ENCODE data around the gene C22orf31.
A peak's percentile ranks its signal among the peaks of the same experiment; 100 is the strongest.
"Not testable (repeated sequence)": the region's sequence is repeated elsewhere in the genome, so short reads cannot be mapped to it uniquely, and the experiment has no call there.

The C22orf31 gene

GRCh38 chr22:29043906-29044575, 17.6 kb downstream of the C22orf31 start:
- no peak overlapping the region for H3K27ac ChIP-seq
- TF ChIP-seq ZFX (IDR thresholded peaks at IDR 0.05; ENCODE audit: borderline replicate concordance), result no peak
- TF ChIP-seq, protein P1, sequence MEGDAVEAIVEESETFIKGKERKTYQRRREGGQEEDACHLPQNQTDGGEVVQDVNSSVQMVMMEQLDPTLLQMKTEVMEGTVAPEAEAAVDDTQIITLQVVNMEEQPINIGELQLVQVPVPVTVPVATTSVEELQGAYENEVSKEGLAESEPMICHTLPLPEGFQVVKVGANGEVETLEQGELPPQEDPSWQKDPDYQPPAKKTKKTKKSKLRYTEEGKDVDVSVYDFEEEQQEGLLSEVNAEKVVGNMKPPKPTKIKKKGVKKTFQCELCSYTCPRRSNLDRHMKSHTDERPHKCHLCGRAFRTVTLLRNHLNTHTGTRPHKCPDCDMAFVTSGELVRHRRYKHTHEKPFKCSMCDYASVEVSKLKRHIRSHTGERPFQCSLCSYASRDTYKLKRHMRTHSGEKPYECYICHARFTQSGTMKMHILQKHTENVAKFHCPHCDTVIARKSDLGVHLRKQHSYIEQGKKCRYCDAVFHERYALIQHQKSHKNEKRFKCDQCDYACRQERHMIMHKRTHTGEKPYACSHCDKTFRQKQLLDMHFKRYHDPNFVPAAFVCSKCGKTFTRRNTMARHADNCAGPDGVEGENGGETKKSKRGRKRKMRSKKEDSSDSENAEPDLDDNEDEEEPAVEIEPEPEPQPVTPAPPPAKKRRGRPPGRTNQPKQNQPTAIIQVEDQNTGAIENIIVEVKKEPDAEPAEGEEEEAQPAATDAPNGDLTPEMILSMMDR (IDR thresholded peaks at IDR 0.05), result no peak

DNA sequence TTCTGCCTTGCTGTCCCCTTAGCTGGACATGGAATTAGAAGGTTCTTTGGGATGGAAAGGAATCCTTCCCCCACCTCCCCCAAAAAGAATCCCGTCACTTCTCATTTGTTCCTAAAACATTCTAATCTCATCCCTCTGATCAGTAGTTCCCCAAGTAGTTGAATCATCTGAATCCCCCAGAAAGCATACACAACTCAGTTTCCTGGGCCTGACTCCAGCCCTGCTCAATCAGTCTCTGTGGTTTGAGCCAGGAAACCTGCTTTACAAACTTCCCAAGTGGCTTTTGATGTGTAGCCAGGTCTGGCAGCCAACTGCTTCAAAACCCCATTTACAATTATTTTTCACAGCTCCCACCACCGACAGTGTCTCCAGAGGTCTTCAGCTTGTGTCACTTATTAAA, 20.2 kb downstream of the C22orf31 start:
- TF ChIP-seq, protein P1 (IDR thresholded peaks at IDR 0.05), result no peak
- TF ChIP-seq ZFX (IDR thresholded peaks at IDR 0.05; ENCODE audit: borderline replicate concordance), result no peak
- no peak overlapping the region for H3K27ac ChIP-seq

GRCh38 chr22:29040385-29041275, 21.0 kb downstream of the C22orf31 start:
- H3K27ac ChIP-seq, result no peak overlapping the region
- TF ChIP-seq, protein P1 (IDR thresholded peaks at IDR 0.05), result peak; percentile 94
- TF ChIP-seq ZFX (IDR thresholded peaks at IDR 0.05; ENCODE audit: borderline replicate concordance), result no peak

- H3K27ac ChIP-seq, result not testable (repeated sequence)
Measured at GRCh38 chr22:29039684-29040083, 21.9 kb downstream of the C22orf31 start.

DNA sequence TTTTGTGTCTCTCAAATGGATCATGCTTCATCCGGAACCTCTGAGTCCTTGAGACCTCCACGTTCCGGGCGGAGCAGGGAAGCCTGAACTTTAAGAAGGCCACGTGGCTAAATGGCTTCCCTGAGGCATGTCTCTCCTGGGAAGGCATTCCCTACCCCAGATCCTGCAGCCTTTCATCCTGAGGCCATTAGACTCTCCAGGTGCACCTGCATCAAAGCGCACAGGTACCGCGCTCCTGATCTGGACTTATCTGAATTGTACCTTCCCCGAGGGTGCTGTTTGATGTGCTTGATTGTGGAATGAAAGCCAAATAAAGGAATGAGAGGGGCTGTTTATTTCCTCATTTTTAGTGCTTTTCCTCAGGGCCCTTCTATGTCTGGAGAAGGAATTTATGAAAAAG, 22.5 kb downstream of the C22orf31 start:
- H3K27ac ChIP-seq, result no peak overlapping the region
- TF ChIP-seq ZFX (IDR thresholded peaks at IDR 0.05; ENCODE audit: borderline replicate concordance), result no peak
- TF ChIP-seq, protein P1 (IDR thresholded peaks at IDR 0.05), result no peak

GRCh38 chr22:29037340-29037932, 24.2 kb downstream of the C22orf31 start:
- no peak overlapping the region for H3K27ac ChIP-seq
- no peak for TF ChIP-seq ZFX (IDR thresholded peaks at IDR 0.05; ENCODE audit: borderline replicate concordance)
- TF ChIP-seq, protein P1 (IDR thresholded peaks at IDR 0.05), result no peak

DNA sequence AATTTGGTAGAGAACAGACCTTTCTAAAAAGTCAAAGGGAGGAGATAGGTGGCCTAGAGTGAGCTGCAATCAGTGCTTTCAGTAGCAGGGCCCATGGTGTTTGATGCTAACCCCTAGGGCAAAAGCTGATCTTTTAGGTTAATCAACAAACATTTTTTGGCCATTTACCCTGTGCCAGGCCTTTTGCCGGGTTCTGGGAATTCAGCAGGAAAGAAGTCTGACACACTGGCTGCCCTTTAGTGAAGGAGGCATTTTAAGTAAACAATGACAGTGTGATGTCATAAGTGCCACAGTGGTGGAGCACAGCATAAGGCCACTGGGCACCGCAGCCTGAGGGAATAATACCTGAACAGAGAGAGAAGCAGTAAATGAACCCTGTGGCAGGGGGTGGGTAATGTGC, 29.0 kb downstream of the C22orf31 start:
- peak overlapping the region; percentile 64 for H3K27ac ChIP-seq
- TF ChIP-seq, protein P1 (IDR thresholded peaks at IDR 0.05), result no peak
